CD4-positive, alpha-beta T cell treated with Interleukin-17A for 1 hour (primary cell): ENCODE measurements around the gene NIPAL4.
"Not testable (repeated sequence)": the region's sequence is repeated elsewhere in the genome, so short reads cannot be mapped to it uniquely, and the experiment has no call there.

Source experiments
- DNase-seq: peaks from one replicate; pipeline ENCODE4 v3.0.0-alpha.2; 2020

Gene NIPAL4

DNA sequence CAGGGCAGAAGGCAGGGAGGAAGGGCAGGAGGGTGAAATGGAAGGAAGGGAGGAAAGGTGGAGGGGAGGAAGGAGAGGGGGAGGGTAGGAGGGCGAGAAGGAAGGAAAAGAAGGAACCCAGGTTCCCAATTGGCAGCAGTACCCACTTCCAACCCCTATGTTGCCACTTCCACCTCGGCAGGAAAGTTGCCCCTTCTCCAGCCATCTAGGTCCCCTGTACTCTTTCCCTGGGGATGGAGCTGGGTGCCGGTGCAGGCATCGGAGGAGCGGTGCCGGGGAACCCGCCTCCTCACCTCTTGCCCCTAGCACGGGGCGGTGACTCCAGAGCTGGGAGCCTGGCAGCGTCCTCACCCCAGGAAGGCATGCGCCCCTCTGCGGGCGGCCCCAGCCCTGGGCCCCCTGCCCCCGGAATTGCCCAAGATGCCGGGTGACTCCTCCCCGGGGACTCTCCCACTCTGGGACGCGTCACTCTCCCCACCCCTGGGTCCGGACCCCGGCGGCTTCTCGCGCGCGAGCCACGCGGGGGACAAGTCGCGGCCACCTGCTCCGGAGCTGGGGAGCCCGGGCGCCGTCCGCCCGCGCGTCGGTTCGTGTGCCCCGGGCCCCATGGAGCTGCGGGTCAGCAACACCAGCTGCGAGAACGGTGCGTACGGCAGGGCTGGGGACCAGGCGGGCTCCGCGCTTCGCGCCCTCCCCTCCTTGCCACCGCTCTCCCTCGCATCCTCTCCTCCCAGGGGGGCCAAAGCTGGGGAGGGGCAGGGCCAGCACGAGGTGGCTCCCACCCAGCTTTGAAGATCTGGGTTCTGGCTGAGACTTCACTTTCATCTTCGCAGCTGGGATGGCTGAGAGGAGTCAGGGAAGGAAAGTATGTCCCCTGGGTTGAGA, at the start of gene NIPAL4:
Gene NIPAL4 (plus strand): TSS at position 499 of the 885 bp plus-strand sequence. CDS start 108 bp downstream, at position 607.
- DNase-seq: peak; percentile 36

DNA sequence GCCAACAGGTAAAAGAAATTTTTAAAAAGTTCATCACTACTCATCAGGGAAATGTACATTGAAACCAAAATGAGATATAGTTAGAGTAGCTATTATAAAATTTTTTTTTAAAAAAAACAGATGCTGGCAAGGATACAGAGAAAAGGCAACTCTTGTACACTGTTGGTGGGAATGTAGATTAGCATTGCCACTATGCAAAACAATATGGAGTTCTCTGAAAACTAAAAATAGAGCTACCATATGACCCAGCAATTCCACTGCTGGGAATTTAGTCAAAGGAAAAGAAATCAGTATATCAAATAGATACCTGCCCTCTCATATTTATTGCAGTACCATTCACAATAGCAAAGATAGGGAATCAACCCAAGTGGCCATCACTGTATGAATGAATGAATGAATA, 44.2 kb upstream of the NIPAL4 start:
- DNase-seq: no peak

DNA sequence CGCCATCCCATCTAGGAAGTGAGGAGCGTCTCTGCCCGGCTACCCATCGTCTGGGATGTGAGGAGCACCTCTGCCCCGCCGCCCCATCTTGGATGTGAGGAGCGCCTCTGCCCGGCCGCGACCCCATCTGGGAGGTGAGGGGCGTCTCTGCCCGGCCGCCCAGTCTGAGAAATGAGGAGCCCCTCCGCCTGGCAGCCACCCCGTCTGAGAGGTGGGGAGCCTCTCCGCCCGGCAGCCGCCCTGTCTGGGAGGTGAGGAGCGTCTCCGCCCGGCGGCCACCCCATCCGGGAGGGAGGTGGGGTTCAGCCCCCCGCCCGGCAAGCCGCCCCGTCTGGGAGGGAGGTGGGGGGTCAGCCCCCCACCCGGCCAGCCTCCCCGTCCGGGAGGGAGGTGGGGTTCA, 40.5 kb upstream of the NIPAL4 start:
- DNase-seq: not testable (repeated sequence)

- DNase-seq: not testable (repeated sequence)
Measured at GRCh38 chr5:157429920-157430319, 30.1 kb upstream of the NIPAL4 start.

GRCh38 chr5:157431544-157432200, 28.3 kb upstream of the NIPAL4 start:
- peak; percentile 73 for DNase-seq

GRCh38 chr5:157434096-157434495, 25.9 kb upstream of the NIPAL4 start:
- DNase-seq: no peak

DNA sequence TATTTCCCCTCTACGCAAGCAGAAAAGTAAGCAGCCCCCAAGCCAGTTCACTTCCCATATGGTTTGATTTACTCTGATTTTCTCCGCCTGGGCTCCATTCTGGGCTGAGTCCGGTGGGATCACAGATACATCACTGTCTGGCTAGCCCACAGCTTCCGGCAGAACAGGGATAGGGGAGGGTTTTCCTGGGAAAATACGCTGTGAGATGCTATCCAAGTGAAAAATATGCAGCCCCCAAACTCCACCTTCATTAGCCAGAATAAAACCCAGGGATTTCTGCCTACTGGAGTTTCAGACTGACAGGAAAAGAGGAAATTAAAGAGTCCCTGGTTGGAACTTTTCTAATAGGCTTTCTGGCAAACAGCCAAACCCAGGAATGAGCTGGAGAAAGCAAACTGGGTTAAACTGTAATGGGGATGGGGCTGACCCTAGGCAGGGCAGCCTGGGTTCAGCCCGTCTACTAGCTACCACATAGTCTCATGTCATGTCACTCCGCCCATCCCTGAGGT, 16.9 kb upstream of the NIPAL4 start:
- DNase-seq: no peak

GRCh38 chr5:157444224-157444623, 15.8 kb upstream of the NIPAL4 start:
- DNase-seq: no peak

DNA sequence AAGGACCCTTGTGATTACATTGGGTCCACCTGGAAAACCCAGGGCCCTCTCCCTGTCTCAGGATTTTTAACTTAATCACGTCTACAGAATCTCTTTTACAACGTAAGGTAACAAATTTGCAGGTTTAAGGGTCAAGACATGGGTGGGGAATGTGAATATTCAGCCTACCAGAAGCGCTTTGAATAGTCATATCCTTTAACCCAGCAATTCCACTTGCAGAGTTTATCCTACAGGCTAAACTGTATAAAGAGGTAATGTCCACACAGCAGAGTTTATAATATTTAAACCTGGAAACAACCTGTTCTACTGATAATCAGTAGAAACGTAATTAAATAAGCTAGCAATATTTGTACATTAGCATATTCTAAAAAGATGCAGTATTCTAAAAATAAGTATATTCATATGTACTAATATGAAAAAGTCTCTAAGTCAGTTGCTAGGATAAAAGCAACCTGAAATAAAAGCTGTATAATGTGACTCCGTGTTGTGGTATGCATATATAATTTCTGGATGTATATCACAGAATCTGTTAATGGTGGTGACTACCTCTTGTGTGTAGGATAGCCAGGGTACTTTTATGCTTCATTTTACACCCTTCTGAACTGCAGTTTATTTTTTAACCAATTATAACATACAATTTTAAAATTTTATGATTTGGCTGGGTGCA, 14.1 kb upstream of the NIPAL4 start:
- DNase-seq: no peak

- DNase-seq: no peak
Measured at GRCh38 chr5:157446412-157446935, 13.5 kb upstream of the NIPAL4 start.

DNA sequence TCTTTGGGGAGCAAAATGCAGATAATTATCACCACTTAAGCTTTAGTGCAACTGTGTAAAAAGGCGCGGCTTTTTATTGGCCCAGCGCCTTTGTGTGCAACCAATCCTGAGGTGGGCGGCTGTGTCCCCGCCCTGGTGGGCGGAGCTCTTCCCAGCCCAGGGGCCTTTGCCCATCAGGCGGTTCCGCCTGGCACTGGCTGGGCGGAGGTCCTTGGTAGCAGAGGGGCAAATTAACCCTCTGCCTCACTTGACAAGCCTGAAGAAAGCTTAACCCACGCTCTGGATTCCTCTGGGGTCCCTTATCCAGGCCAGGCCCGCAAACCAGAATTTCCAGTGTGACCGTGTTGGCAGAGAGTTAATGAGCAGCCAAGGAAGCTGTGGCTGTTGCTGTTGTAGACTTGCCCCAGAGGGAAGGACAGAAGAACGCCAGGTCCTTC, 12.8 kb upstream of the NIPAL4 start:
- DNase-seq: no peak

DNA sequence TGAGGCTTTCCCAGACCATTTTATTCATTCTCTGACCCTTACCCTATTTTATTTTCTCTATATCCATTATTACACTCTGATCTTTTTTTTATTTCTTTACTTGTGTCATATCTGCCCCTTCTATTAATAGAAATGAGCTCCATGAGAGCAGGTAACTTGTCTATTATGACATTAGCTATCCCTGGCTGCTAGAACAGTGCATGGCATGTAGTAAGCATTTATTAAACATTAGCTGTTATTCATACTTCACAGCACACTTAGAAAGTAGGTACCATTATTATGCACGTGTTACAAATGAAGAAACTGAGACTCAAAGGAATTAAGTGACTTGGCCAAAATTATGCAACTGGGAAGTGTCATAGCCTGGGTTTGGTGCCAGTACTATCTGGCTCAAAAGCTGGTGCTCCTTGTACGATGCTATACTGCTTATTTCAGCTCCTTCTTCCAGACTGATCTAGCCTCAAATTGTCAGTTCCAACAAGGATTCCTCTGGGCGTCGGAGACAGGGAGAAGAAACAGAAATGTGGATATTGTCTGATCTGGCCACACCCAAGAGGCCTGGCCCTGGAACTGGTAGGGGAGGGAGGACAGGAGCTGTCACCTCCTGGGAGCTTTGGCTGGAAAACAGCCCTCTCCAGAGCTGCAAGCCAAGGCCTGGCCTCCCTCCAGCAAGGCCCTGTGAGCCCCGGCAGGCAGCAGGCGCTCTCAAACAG, 10.8 kb upstream of the NIPAL4 start:
- no peak for DNase-seq

- no peak for DNase-seq
Measured at GRCh38 chr5:157450024-157450423, 10.0 kb upstream of the NIPAL4 start.

- DNase-seq: no peak
Measured at GRCh38 chr5:157451806-157452205, 8.2 kb upstream of the NIPAL4 start.

- no peak for DNase-seq
Measured at GRCh38 chr5:157454273-157454672, 5.7 kb upstream of the NIPAL4 start.

DNA sequence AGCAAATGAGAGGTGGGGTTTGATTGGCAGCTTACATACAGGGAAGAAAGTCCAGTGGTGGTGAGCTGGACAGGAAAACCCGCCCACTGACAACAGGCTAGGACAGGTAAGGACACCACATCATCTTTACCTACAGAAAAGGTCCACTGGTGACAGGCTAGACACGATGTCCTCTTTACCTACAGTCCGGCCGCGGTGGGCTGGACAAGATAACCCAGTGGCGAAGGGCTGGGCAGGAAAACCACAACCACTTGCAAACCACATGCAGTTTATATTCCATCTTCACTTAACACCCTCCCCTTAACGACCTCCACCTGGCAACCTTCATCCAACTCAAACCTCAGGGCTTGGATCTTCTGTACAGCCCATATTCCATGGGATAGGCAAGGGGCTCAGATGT, 5.0 kb upstream of the NIPAL4 start:
- no peak for DNase-seq

DNA sequence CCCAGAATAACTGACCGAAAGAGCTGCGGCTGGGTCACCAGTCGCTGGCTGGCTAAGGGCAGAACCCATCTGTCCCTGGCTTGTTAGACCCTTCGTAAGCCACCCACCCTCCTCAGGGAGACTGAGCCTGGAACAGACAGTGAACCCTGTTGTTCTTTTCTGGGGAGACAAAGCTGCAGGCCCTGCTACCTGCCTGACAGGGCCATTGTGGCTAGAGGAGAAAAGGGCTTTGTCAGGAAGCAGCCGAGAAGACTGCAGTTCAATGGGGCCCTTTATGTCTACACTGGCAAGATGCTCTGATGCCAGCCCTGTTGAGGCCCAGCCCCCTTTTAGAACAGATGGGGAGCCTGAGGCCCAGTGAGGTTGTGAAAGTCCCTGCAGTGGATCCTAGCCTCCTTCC, 3.7 kb upstream of the NIPAL4 start:
- DNase-seq: no peak

DNA sequence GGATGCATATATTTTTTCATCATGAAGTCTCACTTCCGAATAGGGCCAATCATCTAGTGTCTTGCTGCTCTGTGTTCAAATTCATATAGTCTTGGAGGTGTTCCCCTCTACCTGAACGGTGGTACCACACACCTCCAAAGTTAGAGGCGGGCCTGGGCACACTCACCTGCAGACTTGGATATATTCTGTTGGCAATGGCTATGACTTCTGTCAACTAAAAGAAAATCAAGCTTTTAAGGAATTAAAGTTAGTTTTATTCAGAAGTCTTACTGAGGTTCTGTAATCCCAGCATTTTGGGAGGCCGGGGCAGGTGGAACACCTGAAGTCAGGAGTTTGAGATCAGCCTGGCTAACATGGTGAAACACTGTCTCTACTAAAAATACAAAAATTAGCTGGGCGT, 2.6 kb upstream of the NIPAL4 start:
- DNase-seq: no peak

DNA sequence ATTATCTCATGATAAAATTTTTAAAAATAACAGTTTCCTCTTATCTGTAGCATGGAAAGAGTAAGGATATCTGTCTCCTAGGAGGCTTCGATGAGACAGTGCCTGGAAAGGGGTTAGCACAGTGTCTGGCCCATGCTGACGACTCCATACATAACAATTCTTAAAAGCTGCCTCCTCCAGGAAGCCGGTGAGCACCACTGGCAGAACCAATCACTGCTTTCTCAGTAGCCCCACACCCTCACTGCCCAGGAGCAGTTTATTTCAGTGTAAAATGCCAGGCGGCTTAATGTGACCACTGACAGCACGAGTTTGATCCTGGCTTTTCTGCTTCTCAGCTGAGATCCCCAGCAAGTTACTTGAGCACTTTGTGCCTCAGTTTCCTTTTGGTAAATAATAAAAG, 1.2 kb upstream of the NIPAL4 start:
- DNase-seq: no peak

- DNase-seq: no peak
Measured at GRCh38 chr5:157460921-157461792, 1.1 kb downstream of the NIPAL4 start.

GRCh38 chr5:157463081-157463480, 3.1 kb downstream of the NIPAL4 start:
- DNase-seq: no peak
